Measurements from ENCODE around the gene NXT1.
"Not testable (repeated sequence)": the region's sequence is repeated elsewhere in the genome, so short reads cannot be mapped to it uniquely, and the experiment has no call there.

NXT1 gene

GRCh38 chr20:23350196-23350903, at the start of gene NXT1:
Gene NXT1, plus strand, starts transcription at chr20:23350791. Its CDS starts 3,251 bp downstream, at chr20:23354042.
- DNase-seq: peak; percentile 94

GRCh38 chr20:23301436-23302050, 49.0 kb upstream of the NXT1 start:
- no peak for DNase-seq

- no peak for DNase-seq
Measured at GRCh38 chr20:23302386-23302785, 48.2 kb upstream of the NXT1 start.

- no peak for DNase-seq
Measured at GRCh38 chr20:23302801-23303200, 47.8 kb upstream of the NXT1 start.

GRCh38 chr20:23303325-23304102, 47.1 kb upstream of the NXT1 start:
- no peak for DNase-seq

- DNase-seq: no peak
Measured at GRCh38 chr20:23304616-23305015, 46.0 kb upstream of the NXT1 start.

- DNase-seq: no peak
Measured at GRCh38 chr20:23305098-23305497, 45.5 kb upstream of the NXT1 start.

- DNase-seq: not testable (repeated sequence)
Measured at GRCh38 chr20:23307393-23307792, 43.2 kb upstream of the NXT1 start.

GRCh38 chr20:23308024-23308423, 42.6 kb upstream of the NXT1 start:
- no peak for DNase-seq

GRCh38 chr20:23308908-23309307, 41.7 kb upstream of the NXT1 start:
- no peak for DNase-seq

GRCh38 chr20:23309781-23310180, 40.8 kb upstream of the NXT1 start:
- no peak for DNase-seq

GRCh38 chr20:23311947-23312506, 38.6 kb upstream of the NXT1 start:
- DNase-seq: no peak

GRCh38 chr20:23313271-23313670, 37.3 kb upstream of the NXT1 start:
- no peak for DNase-seq

- DNase-seq: no peak
Measured at GRCh38 chr20:23314699-23315098, 35.9 kb upstream of the NXT1 start.

- no peak for DNase-seq
Measured at GRCh38 chr20:23315099-23315498, 35.5 kb upstream of the NXT1 start.

- no peak for DNase-seq
Measured at GRCh38 chr20:23316626-23317025, 34.0 kb upstream of the NXT1 start.

GRCh38 chr20:23317081-23317480, 33.5 kb upstream of the NXT1 start:
- no peak for DNase-seq

GRCh38 chr20:23318347-23318746, 32.2 kb upstream of the NXT1 start:
- no peak for DNase-seq

GRCh38 chr20:23320317-23320716, 30.3 kb upstream of the NXT1 start:
- no peak for DNase-seq

- no peak for DNase-seq
Measured at GRCh38 chr20:23325107-23325506, 25.5 kb upstream of the NXT1 start.

GRCh38 chr20:23326774-23327173, 23.8 kb upstream of the NXT1 start:
- DNase-seq: no peak

- no peak for DNase-seq
Measured at GRCh38 chr20:23327617-23328333, 22.8 kb upstream of the NXT1 start.
